Neural crest cell (in vitro differentiated cells): ENCODE results near the gene FAIM. TPM values are rescaled to one million over a fixed set of nuclear protein-coding genes. Genes with fewer than 3 reads are reported as not detected.

Experiments used
- DNase-seq: peaks from one replicate; pipeline ENCODE4 v3.0.0; 2021; ENCODE audit warnings: low read depth, mixed read lengths, low spot score
- H3K27ac Mint-ChIP-seq: one replicate; pipeline ENCODE4 v1.8.0; 2021; ENCODE audit warnings: mild to moderate bottlenecking, mixed read lengths; ENCODE audit not compliant: unreplicated experiment
- H3K27me3 Mint-ChIP-seq: 2 replicates; pipeline ENCODE4 v1.8.0; 2021; ENCODE audit warnings: low read depth, mild to moderate bottlenecking, mixed read lengths
- H3K36me3 Mint-ChIP-seq: 2 replicates; pipeline ENCODE4 v1.8.0; 2021; ENCODE audit warnings: low read depth, mild to moderate bottlenecking, mixed read lengths
- H3K4me1 Mint-ChIP-seq: 2 replicates; pipeline ENCODE4 v1.8.0; 2021; ENCODE audit warnings: mixed read lengths
- H3K4me3 Mint-ChIP-seq: one replicate; pipeline ENCODE4 v1.8.0; 2021; ENCODE audit warnings: mild to moderate bottlenecking, mixed read lengths
- H3K9me3 Mint-ChIP-seq: 2 replicates; pipeline ENCODE4 v1.8.0; 2021; ENCODE audit warnings: mixed read lengths
- total RNA-seq: library from RNA; stranded (reverse); gene quantifications from 2 replicates; pipeline ENCODE4 v1.2.1, GENCODE V29; 2021
- TF ChIP-seq, protein P1 (sequence below): fragments of 200-600 bp; sonication (generic); conservative IDR thresholded peaks from 2 replicates; pipeline ENCODE4 v1.5.0; 2021; ENCODE audit warnings: antibody characterized with exemption, mild to moderate bottlenecking

Gene FAIM
- total RNA-seq, 1 donor from 2014 or later, result 10.0 TPM

DNA sequence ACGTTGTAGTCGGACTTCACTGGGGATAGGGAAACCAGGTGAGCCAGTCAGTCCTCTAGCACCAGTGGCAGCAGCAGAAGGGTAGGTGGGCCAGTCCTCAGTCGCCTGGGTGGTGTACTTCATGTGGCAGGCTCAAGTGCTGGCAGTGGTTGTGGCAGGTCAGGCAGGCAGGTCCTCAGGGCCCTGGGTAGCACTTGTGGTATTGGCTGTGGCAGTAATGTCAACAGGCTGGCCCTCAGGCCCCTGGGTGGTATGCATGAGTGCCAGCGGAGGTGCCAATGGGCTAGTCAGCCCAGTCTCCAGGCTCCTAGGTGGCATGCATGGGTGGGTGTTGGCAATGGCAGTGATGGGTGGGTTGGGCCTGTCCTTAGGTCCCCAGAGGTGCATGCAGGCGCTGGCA, 40.6 kb downstream of the FAIM start:
- Mint-ChIP-seq H3K4me3 (no peak overlapping the region), H3K27ac (no peak overlapping the region), H3K4me1 (no peaks in the 10 kb centered on the region), H3K27me3 (no peaks in the 10 kb centered on the region), H3K9me3 (peaks cover 27% of the 10 kb centered on the region), H3K36me3 (peaks cover 52% of the 10 kb centered on the region)
- no peak for DNase-seq
- TF ChIP-seq, protein P1, sequence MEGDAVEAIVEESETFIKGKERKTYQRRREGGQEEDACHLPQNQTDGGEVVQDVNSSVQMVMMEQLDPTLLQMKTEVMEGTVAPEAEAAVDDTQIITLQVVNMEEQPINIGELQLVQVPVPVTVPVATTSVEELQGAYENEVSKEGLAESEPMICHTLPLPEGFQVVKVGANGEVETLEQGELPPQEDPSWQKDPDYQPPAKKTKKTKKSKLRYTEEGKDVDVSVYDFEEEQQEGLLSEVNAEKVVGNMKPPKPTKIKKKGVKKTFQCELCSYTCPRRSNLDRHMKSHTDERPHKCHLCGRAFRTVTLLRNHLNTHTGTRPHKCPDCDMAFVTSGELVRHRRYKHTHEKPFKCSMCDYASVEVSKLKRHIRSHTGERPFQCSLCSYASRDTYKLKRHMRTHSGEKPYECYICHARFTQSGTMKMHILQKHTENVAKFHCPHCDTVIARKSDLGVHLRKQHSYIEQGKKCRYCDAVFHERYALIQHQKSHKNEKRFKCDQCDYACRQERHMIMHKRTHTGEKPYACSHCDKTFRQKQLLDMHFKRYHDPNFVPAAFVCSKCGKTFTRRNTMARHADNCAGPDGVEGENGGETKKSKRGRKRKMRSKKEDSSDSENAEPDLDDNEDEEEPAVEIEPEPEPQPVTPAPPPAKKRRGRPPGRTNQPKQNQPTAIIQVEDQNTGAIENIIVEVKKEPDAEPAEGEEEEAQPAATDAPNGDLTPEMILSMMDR, result no peak

DNA sequence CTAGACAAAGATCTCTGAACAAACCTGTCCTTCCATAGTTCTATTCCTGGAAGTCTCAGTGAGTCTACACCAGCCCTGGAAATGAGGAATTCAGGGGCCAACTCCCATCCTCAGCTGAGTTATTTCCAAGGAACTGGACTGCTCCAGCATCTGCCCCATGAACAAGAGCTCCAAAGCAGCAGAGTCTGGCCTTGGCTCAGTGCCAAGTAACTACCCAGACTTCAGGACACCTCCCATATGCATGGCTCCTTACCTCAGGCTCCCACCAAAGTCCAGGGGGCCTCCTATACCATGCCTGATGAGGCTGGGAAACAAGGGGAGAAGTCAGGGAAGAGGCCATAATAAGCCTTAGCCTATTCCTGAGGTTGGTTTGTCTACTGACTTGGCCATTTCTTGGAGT, 45.0 kb downstream of the FAIM start:
- Mint-ChIP-seq H3K4me3 (no peak overlapping the region), H3K27me3 (no peaks in the 10 kb centered on the region), H3K9me3 (peaks cover 5% of the 10 kb centered on the region), H3K27ac (no peak overlapping the region), H3K36me3 (peaks cover 33% of the 10 kb centered on the region), H3K4me1 (no peaks in the 10 kb centered on the region)
- DNase-seq, result no peak
- TF ChIP-seq, protein P1, result no peak

DNA sequence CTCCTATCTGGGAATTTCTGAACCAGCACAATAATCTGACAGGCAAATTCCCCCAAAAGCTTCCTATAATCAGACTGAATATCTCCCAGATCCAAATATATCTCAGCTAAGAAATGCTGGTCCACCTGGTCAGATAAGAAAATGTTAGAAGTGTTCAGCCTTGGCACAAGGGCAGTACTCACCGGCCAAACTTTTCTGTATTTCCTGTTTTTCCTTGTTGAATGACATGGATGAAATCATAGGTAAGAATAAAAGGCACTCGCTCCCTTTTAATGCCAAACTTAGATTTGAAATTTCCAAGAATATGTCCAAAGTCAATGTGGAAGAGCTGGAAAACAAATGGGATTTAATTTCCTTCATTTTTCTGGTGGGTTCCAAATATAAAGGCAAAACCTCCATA, 48.9 kb downstream of the FAIM start:
- Mint-ChIP-seq H3K4me3 (no peak overlapping the region), H3K4me1 (no peaks in the 10 kb centered on the region), H3K9me3 (no peaks in the 10 kb centered on the region), H3K27ac (no peak overlapping the region), H3K27me3 (no peaks in the 10 kb centered on the region), H3K36me3 (peaks cover 18% of the 10 kb centered on the region)
- TF ChIP-seq, protein P1, result no peak
- DNase-seq, result no peak

DNA sequence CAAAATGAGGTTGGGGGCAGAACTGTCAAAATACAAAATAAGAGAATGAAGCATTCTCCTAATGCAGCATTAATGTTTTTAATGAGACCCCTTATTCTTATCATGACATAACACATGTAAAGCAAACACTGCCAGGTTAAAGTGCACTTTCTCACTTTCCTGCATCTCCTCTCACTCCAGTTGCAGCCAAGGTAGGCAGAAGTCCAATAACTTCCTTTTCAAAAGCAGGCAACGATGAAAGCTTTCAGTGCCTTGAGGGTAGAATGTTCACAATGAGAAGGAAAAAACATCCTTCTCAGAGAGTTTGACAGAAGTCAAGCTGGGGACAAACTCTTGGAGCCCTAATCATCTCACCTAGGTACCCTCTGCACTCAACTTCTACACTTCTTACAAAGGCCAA, 59.5 kb downstream of the FAIM start:
- no peaks in the 10 kb centered on the region for H3K27me3 Mint-ChIP-seq
- peak overlapping the region; percentile 60 for H3K27ac Mint-ChIP-seq

DNA sequence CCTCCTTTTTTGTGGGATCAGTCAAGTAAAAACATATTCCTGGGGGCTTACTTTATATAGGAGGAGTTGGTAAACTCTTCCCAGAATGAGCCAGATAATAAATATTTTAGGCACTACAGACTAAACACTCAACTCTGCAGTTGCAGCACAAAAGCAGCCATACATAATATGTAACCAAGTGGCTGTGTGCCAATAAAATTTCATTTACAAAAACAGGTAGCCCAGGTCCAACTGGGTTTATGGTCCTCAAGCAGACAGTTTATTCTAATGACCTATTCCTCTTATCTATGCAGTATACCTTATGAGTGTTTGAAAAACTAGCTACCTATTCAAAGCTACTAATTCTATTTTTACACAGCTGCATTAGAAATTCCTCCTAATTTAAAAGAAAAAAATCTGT, 61.8 kb downstream of the FAIM start:
- Mint-ChIP-seq H3K36me3 (peaks cover 25% of the 10 kb centered on the region), H3K27me3 (no peaks in the 10 kb centered on the region), H3K27ac (no peak overlapping the region), H3K4me3 (no peak overlapping the region), H3K9me3 (peaks cover 4% of the 10 kb centered on the region), H3K4me1 (peaks cover 46% of the 10 kb centered on the region)
- no peak for DNase-seq
- TF ChIP-seq, protein P1, result no peak

More for the DNA sequence above, 59.5 kb downstream of the FAIM start:
- Mint-ChIP-seq H3K9me3 (no peaks in the 10 kb centered on the region), H3K4me3 (no peak overlapping the region), H3K36me3 (peaks cover 11% of the 10 kb centered on the region), H3K4me1 (peaks cover 34% of the 10 kb centered on the region)
- no peak for DNase-seq
- TF ChIP-seq, protein P1, result no peak
